GM21381 (cell line): Measurements from ENCODE around the gene AGRP.
A peak's percentile ranks its signal among the peaks of the same experiment; 100 is the strongest.
"Not testable (repeated sequence)": the region's sequence is repeated elsewhere in the genome, so short reads cannot be mapped to it uniquely, and the experiment has no call there.

Source experiments
- ATAC-seq: cut with Tn5 transposase; IDR thresholded peaks from one replicate; pipeline ENCODE4 v1.9.1; 2021; ENCODE audit warnings: mild to moderate bottlenecking, moderate library complexity; ENCODE audit not compliant: unreplicated experiment

Gene AGRP

DNA sequence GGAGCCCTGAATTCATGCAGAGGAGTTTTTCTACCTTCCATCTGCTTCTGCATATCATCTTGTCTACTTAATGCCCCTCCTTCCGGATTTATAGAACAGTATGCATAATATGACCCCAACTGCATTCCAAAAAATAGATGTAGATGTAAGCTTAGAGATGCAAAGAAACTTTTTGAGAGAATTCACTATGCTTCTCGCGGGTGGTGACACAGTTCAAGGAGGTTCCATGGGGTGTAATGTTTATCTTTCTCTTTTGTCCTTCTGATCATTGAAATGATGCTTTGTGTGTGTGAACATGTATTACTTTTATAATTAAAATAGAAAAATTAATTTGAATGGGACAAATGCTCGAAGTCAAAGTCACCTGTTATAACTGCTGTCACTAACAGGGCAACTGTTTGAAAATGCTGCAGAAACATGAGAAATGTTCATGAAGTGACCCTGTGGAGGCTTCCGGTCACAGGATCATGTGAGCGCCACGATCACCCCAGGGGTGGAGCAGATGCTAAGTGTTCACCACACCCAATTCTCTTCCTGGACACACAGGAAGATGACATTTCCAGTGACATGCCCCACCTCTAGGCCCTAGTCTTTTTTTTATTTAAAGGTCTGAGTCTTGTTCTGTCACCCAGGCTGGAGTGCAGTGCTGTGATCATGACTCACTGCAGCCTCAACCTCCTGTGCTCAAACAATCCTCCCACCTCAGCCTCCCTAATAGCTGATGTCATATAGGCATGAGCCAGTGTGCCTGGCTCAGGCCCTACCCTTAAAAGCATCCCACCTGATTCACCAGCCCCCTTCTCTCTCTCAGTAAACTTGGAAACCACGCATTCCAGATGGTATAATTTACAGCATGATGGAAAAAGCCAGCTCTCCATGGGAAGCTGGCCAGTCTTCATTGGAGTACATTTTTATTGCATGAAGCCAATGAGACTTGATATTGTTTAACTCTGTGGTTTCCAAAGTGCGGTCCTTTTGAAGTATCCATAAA is 21.0 kb upstream of the AGRP start:
- peak; percentile 62 for ATAC-seq

DNA sequence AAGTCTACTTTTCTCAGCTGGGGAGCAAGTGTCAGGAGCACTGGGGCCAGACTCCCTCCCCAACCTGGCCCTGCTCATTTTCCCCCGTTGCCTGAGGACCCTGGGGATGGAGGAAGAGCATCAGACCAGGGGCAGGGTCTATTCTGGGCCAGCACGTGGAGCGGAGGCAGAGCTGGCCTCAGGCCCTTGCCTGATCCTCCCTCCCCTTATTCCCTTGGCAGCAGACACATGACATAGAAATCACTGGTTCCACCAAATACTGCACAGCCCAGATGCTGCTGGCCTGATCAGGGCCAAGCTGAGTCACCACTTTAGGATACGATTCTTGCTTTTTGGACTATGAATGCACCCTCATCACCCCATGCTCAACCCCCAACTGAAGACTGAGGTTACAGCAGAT is 15.8 kb upstream of the AGRP start:
- ATAC-seq: no peak

DNA sequence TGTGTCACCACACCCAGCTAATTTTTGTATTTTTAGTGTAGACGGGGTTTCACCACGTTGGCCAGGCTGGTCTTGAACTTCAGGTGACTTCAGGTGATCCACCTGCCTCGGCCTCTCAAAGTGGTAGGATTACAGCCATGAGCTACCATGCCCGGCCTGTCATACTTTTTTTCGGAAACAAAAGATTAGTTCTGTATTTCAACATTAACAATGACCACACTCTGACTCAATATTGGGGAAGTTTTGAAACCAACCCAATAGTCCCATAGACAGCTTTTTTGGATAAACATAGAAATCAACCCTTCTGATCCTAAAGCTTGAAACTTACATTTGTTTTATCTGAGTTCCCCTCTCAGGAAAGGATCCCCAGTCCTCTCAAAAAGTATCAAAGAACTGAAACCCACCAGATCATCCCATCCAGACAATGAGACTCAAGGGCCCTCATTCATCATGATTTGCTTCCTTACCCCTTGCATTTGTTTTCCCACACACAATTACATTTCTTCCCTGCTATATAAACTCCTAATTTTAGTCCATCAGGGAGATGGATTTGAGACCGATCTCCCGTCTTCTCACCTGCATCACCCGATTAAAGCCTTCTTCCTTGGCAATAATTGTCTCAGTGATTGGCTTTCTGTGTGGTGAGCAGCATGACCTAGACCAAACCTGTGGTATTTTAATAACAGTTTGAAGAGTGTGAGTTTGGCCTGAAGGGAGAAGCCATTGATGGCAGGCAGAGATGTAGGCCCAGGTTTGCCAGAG is 7.2 kb upstream of the AGRP start:
- ATAC-seq: no peak

DNA sequence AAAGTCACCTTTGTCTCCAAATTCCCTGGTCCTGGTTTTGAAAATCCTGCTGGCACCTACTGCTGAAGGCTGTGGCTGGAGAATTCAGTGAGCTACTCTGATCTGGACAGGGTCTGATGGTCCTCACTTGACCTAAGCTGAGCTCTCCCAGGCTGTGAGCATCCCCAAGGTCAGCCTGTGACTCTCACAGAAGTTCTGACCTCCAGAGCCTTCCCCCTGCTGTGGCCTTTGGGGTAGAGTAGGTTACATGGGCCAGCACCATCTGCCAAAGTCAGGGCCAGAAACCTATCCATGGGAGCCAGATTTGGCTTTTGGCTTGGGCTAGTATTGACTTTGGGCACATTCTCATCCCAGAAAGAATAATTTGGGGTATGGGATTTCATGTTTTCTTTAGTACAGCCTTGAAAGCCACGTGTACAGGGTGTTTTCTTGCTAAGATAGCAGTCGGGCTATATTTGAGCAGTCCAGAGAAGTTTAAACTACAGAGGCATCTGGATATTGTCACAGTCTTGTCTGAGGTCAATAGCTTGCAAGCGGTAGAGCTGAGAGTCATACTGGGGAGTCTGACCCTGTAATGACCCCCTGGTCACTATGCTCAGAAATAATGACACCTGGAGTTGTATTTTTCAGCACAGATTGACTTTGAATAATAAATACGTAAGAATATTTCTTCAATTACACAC is 6.2 kb upstream of the AGRP start:
- ATAC-seq: no peak

DNA sequence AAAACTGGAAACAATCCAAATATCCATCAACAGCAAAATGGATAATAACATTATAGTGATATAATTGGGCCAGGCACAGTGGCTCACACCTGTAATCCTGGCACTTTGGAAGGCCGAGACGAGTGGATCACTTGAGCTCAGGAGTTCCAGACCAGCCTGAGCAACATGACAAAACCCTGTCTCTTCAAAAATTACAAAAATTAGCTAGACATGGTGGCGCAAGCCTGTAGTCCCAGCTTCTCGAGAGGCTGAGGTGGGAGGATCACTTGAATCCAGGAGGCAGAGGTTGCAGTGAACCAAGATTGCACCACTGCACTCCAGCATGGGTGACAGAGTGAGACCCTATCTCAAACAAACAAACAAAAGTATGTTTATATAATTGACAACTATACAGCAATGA is 4.2 kb upstream of the AGRP start:
- ATAC-seq: not testable (repeated sequence)

DNA sequence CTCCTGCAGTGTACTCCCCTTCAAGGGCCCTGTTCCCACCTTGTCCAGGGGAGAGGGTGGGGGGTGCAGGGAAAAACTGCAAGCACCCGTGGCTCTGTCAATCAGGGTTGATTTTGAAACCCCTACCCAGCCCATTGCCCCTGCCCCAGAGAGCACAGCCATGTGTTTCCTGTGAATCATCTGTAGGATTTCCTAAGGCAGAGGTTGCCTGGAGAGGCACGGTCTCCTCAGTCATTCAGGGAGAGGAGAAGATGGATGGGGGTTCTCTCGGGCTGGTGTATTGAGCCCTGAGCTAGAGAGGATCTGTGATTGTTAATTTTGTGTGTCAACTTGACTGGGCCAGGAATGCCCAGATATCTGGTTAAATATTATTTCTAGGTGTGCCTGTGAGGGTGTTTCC is 3.5 kb upstream of the AGRP start:
- no peak for ATAC-seq

DNA sequence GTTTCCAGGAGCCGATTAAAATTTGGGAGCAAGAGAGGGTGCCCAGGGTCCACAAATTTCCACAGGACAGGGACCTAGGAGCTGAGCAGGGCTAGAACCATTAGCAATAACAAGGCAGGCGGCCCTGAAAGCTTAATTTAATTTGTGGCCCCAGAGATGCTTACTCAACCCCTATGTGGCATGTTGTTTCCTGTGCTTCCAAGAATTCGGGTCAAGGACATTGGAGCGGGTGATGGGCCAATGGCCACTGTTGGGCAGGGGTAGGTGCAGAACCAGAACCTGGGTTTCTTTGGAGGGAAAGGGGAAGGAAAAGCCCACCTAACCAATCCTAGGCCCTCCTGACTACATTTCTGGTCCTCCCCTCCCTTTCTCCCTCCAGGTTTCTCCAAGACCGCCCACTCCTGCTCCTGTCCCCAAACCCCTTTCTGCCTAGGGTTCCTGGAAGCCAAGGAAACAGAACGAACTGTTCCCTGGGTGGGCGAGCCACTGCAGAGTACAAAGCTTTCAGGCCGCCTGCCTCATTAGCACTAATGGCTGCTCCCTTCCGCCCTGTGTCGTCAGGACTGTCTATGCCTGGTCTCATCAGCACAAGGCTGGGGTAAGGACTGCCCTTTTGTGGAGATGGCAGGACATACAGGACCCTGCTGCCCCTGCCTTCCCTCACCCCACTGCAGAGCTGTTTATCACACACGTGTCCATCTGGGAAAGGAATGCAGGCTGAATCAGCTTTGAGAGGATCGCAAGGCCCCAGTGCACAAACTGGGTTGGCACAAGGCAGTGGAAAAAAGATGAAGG is 581 bp upstream of the AGRP start:
- no peak for ATAC-seq

DNA sequence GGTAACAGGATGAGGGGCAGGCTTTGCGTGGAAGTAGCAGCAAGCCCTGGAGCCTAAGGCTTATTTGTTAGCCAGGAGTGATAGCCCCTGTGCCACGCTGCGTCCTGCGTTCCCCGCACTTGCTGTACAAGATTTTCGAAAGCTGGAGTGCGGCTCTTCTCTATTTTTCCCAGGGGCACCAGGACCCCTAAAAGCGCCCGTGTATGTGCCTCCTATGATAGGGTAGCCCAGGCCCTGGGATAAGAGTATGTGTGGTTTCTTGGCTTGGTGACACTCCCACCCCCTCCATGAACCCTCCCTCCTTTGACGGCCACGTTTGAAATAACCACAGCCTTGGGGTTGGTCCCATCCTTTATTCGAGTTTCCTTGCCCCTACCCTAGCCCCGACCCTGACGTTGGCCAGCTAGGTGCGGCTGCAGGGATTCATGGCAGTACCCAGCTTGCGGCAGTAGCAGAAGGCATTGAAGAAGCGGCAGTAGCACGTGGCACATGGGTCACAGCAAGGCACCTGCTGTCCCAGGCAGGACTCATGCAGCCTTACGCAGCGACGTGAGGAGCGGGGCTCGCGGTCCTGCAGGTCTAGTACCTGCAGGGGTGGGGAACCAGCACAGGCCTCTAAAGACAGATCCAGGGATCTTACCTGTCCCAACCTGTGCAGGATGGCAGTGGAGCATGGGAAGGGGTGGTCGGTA is 968 bp downstream of the AGRP start:
- ATAC-seq: no peak

DNA sequence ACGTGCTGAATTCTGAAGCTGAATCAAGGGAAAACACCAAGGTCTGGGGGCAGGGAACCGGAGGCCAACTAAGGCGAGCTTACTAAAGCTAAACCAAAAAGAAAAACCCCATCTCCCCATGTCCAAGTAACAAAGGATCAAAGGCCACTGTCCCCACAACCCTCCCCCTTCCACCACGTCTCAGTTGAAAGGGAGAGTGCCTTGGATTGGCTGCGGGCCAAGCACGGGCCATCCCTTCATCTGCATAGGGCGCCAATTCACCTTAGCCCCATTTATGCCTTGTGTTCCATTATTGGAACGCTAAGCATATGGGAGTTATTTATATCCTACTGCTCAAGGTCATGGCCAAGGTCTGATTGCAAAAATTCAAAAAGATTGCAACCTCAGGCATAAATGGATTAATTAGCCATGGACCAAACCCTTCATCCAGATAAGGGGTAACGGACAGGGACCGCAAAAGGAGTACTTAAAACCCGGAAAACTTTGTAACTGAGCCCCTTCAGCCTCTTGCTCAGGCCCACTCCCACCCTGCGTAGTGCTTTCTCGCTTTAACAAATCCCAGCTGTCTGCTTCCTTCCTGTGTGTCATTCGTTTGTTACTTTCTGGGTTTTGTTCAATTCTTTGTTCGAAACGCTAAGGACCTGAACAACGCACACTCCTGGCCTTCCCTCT is 1.6 kb downstream of the AGRP start:
- ATAC-seq: no peak

DNA sequence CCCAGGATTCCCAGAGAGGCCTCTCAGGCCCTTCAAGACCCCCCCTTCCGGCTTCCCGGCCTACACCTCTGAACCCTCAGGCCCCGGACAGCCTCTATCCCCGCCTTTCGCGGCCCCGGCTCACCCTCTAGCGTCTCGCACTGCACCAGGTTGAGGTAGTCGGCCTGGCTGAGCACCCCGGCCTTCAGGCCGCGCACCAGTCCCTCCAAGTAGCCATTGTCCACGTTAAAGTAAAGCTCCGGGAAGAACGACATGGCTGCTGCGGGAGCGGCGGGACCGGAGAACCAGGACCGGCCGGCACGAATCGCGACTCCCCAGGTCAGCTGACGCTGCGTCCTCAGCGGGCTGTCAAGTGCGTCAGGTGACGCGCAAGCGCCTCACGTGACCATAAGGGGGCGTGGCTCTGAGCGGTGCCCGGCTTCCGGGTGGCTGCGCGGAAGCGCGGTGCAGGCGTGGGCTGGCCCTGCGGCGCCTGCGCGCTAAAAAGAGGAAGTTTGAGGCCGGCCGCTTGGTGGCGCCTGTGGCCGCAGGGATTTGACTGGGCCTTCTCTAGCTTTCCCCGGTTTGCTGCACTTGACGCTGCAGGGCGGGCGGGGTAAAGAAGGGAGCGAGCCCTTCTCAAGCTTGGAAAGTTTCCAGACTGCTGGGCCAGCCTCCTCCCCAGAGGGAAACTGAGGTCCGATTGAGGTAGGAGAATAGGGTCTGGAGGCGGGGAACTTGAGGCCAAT is 2.4 kb downstream of the AGRP start, which contains the start of gene ATP6V0D1:
TSS of gene ATP6V0D1 (minus strand) at position 325 of the 728 bp plus-strand sequence. CDS start at position 254, 71 bp downstream.
- ATAC-seq: peak; percentile 93

DNA sequence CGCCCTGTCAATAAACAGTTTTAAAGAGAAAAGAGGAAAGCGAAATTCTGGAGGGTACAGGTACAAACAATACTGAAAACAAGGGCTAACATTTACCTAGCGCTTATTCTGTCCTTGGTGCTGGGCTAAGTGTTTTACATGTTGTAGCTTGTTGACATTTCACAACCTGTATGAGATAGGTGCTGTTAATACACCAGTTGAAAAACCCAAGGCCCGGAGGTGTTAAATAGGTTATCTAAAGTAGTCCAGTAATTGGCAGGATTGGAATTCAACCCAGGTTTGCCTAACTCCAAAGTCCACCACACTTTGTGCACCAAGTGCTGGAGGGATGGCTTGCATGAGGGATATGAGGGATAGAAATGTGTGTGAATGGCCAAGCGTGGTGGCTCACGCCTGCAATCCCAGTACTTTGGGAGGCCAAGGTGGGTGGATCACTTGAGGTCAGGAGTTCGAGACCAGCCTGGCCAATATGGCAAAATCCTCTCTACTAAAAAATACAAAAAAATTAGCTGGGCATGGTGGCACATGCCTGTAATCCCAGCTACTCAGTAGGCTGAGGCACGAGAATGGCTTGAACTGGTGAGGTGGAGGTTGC is 5.3 kb downstream of the AGRP start:
- ATAC-seq: no peak

DNA sequence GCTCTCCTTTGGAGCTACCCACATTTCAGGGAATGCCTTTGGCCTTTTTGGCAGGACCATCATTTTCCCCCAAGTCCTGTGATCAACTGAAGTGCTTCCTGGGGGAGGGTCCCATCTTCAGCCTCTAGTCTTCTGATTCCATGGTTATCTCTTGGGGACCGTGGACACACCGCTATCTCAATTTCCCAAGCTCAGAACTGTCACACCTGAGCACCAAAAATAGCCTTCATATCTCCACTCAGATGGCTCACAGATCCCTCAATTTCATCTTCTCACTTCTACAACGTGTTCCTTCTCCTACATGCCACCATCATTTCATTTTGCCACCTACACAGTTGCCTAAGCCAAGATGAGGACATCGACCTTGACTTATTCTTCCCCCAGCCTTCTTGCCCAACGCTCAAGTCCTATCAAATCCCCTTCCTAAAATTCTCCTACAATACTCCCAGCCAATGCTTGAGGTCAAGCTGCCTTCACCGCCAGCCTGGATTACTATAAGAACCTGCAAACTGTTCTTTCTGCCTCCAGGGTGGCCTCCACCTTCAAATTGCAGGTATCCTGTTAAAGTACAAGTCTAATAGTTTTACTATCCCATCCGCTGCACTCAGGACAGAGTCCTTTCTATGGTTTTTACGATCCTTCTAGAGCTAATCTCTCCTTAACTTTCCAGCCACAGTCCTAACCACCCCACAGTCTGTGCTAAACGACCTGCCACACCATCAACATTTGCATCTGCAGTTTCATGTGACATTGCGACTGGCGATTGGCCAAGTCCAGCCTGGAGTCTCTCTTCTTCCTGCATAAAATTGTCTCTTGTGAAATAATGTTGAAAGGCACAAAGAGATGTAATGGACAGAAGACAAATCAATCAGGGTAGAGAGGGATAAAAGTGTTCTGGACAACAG is 8.5 kb downstream of the AGRP start:
- ATAC-seq: no peak

DNA sequence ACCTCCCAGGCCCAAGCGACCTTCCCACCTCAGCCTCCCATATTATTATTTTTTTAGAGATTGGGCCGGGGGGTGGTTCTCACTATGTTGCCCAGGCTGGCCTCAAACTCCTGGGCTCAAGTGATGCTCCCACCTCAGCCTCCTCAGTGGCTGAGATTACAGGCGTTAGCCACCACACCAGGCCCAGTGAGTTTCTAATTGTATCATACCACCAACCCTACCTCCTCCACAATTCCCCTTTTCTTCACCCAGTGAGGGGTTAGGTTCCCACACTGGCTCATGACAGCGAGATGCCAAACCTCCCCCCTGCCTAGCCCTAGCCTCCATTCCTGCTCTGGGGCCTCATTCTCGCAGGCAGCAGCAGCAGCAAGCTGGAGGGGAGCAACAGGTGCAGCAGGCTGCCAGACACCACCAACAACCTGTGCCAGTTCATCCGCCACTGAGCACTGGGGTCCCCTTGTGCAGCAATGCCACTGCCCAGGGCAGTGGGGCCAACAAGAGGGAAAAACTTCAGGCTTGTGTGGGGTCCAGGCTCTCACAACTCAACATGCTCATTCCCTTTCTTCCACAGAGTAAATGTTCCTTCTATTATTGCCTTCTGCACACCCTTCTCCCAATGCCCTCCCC is 11.5 kb downstream of the AGRP start:
- no peak for ATAC-seq

DNA sequence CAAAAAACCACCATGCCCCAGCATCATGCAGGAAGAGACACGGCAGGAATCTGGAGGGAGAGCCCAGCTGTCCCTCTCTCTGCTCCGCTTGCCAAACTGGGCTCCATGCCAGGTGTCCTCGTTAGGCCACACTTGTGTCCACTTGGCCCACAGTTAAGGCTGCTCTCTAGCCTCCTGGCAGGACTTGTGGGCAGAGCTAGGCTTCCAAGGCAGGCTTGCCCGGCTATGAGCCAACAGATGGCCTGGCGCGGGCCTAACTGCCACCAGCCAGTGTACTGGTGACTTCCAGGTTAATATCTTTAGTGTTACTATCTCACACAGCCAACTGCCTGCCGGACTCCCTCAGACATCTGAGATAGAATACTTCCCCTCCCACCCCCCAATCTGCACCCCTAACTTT is 13.0 kb downstream of the AGRP start:
- ATAC-seq: no peak

DNA sequence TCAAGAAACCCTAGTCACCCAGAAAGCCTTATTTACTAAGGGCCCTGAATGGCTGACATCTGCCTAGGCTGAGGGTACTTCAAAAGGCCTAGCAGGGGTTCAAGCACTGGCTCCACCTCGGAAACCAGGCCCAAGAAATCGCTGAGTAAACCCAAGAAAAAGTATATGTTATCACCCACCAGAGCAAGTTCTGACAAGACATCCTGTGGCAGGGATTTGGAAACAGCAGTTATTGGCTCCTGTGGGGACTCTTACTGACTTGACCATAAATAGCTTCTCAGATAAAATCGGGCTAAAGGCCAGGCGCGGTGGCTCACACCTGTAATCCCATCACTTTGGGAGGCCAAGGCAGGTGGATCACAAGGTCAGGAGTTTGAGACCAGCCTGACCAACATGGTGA is 14.6 kb downstream of the AGRP start:
- ATAC-seq: no peak

DNA sequence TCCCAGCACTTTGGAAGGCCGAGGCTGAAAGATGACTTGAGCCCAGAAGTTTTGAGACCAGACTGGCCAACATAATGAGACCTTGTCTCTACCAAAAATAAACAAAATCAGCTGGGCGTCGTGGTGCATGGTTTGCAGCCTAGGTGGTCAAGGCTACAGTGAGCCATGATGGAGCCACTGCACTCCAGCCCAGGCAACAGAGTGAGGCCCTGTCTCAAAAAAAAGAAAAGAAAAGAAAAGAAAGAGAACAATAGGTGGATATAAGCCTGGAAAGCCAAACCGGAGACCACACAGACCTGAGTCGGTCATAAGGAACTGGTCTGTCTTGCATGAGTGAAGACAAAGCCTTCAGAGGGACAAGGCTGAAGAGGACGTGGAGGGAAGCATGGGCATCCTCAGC is 16.8 kb downstream of the AGRP start:
- no peak for ATAC-seq

DNA sequence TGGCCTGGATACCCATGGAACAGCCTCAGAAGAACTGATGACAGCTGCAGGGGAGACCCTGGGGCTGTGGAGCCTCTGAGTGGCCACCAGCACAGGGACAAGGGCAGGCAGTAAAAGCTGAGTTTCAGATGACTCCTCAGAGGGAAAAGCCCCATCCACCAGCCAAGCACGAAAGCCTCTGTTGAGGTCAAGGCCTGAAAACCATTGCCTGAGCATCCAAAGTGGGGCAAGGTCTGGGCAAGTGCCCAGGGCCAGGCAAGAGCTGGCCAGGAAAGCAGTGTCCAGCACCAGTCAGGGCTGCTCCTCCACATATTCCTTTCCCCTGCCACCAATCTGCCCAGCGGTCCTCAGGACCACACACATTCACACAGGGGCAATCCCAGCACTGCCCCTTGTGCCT is 18.8 kb downstream of the AGRP start:
- ATAC-seq: no peak
